Uterus (tissue), 2 donors: ENCODE data around the gene BEND7.
"Not testable (repeated sequence)": the region's sequence is repeated elsewhere in the genome, so short reads cannot be mapped to it uniquely, and the experiment has no call there.

Experiments
- CTCF ChIP-seq, 4 experiments: fragments of 200-600 bp in 2 of 4; fragments of 450-650 bp in 2 of 4; sonication (generic) in 2 of 4; IDR thresholded peaks; one replicate each; pipeline ENCODE4 v1.5.1; 2016 to 2019; ENCODE audit warnings: antibody characterized with exemption in 4 of 4, mild to moderate bottlenecking in 2 of 4, moderate library complexity in 1 of 4
- POLR2A ChIP-seq, 2 donors: fragments of 450-650 bp; IDR thresholded peaks; one replicate each; pipeline ENCODE4 v1.6.1; 2016; ENCODE audit warnings: antibody characterized with exemption in 2 of 2, mild to moderate bottlenecking in 1 of 2, moderate library complexity in 1 of 2

DNA sequence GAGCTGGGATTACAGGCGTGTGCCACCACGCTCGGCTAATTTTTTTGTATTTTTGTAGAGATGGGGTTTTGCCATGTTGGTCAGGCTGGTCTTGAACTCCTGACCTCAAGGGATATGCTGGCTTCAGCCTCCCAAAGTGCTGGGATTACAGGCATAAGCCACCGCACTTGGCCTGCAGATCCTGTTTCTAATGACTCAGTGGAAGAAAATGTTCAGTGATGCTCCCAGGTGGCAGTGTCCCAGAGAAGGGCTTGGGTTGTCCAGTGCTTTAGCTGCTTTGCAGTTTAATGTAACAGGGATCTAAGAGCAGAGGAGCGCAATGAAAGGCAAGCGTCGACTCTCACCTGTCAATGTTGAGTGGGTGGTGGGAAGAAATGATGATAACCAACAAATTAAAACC lies 125.4 kb downstream of the BEND7 start:
- TF ChIP-seq CTCF, POLR2A (IDR thresholded peaks at IDR 0.05): not testable (repeated sequence)
